Gastroesophageal sphincter (tissue), 3 donors: Measurements from ENCODE around the gene LYRM7.

Experiments used
- CTCF ChIP-seq, 4 experiments: fragments of 200-600 bp in 2 of 4; fragments of 450-650 bp in 2 of 4; sonication (generic) in 1 of 4; IDR thresholded peaks; one replicate each; pipeline ENCODE4 v1.5.1; 2017 to 2019; ENCODE audit warnings: antibody characterized with exemption in 4 of 4, mild to moderate bottlenecking in 2 of 4, moderate library complexity in 2 of 4
- POLR2AphosphoS5 ChIP-seq: sonication (generic); formaldehyde crosslinking; IDR thresholded peaks from one replicate; pipeline ENCODE4 v1.6.1; 2017; ENCODE audit warnings: antibody characterized with exemption

- TF ChIP-seq CTCF (IDR thresholded peaks at IDR 0.05) (peak in 3 of 4 experiments; percentile 3 to 33 (median 15)), POLR2AphosphoS5 (peak; percentile 72)
These were observed at the start of gene LYRM7 for GRCh38 chr5:131170540-131171275.
